ENCODE data around the gene FARS2. TPM values are rescaled to one million over a fixed set of nuclear protein-coding genes. Genes with fewer than 3 reads are reported as not detected.

FARS2 gene
- total and polyA plus RNA-seq, 5 donors: 13.9 to 19.6 (median 16.7) TPM

DNA sequence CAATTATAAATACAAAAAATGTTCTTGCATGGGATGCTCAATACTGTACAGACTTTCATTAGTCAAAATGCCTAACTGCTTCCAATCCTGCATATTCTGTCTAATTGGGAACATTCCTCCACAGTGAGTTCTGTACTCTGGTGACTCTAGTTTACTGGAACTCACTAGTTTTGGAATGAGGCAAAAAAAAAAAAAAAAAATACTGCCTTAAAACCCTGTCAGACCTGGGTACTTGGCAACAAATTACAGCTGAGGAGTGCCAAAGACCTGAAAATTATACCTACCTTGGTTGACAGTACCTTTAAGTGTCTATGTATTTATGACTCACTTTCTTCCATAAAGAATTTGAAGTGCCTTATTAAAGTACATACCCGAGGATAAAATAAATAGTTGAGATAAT lies 276.7 kb downstream of the FARS2 start:
- ATAC-seq (no peak), DNase-seq (no peak)
- H3K27me3 ChIP-seq (ENCODE audit: control insufficient read depth, insufficient read depth): no peaks in the 10 kb centered on the region
- no peaks in the 10 kb centered on the region for H3K9me3 ChIP-seq (ENCODE audit: control insufficient read depth, low read length)
- H3K4me3 ChIP-seq (ENCODE audit: low read length): no peak overlapping the region
- intact Hi-C loops (cut with DNase I): no loop called here
- 40% methylated on average over 1 of the region's 1 CpG for WGBS
- no peak overlapping the region for H3K27ac ChIP-seq (ENCODE audit: low read length)
- H3K4me1 ChIP-seq (ENCODE audit: control insufficient read depth, insufficient read depth, low read length): no peaks in the 10 kb centered on the region

DNA sequence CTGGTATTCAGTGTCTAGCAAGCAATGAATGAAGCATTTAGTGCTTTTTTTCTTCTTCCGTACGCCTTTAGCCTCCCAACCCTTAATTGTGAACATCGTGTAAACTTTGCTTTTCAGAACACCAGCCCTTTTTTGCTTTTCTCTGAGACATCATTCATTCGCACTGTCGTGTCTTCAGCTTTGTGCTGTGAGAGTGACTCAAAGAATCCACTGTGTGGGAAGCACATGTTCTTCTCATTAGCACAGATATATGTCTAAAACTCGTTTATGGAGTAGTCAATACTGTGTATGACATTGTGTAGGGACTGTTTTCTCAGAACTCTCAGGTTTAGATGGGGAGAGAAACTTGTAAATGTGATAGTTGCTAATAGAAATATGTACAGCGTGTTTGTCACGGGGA lies 279.1 kb downstream of the FARS2 start:
- ATAC-seq: no peak
- DNase-seq: no peak
- Histone ChIP-seq H3K4me1 (ENCODE audit: control insufficient read depth, insufficient read depth, low read length) (no peaks in the 10 kb centered on the region), H3K27me3 (ENCODE audit: control insufficient read depth, insufficient read depth) (no peaks in the 10 kb centered on the region), H3K9me3 (ENCODE audit: control insufficient read depth, low read length) (no peaks in the 10 kb centered on the region), H3K4me3 (ENCODE audit: low read length) (no peak overlapping the region), H3K27ac (ENCODE audit: low read length) (no peak overlapping the region)
- intact Hi-C loops (cut with DNase I): no loop called here
- 91% methylated on average over 8 of the region's 8 CpGs for WGBS

GRCh38 chr6:5541025-5541424 lies 279.7 kb downstream of the FARS2 start:
- intact Hi-C loops (cut with DNase I): no loop called here
- no peak for DNase-seq
- Histone ChIP-seq H3K9me3 (ENCODE audit: control insufficient read depth, low read length) (no peaks in the 10 kb centered on the region), H3K4me1 (ENCODE audit: control insufficient read depth, insufficient read depth, low read length) (no peaks in the 10 kb centered on the region), H3K27me3 (ENCODE audit: control insufficient read depth, insufficient read depth) (no peaks in the 10 kb centered on the region), H3K27ac (ENCODE audit: low read length) (no peak overlapping the region), H3K4me3 (ENCODE audit: low read length) (no peak overlapping the region)
- 82% methylated on average over 3 of the region's 3 CpGs for WGBS
- ATAC-seq: no peak

DNA sequence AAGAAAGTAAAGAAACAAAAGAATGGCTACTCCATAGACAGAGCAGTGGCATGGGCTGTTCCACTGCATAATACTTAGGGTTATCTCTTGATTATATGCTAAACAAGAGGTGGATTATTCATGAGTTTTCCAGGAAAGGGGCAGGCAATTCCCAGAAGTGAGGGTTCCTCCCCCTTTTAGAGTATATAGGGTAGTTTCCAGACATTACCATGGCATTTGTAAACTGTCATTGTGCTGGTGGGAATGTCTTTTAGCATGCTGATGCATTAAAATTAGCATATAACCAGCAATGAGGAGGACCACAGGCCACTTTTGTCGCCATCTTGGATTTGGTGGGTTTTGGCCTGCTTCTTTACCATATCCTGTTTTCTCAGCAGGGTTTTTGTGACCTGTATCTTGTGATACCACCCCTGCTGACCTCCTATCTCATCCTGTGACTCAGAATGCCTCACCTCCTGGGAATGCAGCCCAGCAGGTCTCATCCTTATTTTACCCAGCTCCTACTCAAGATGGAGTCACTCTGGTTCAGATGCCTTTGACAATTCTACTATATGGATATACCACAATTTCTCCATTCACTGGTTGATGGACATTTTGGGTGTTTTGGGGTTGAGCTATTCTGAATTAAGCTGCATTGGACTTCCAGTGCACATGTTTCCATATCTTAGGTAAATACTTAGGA lies 280.6 kb downstream of the FARS2 start:
- intact Hi-C loops (cut with DNase I): no loop called here
- H3K4me3 ChIP-seq (ENCODE audit: low read length): no peak overlapping the region
- DNase-seq (no peak), ATAC-seq (no peak)
- 100% methylated on average over 1 of the region's 1 CpG for WGBS
- no peak overlapping the region for H3K27ac ChIP-seq (ENCODE audit: low read length)
- no peaks in the 10 kb centered on the region for H3K9me3 ChIP-seq (ENCODE audit: control insufficient read depth, low read length)
- no peaks in the 10 kb centered on the region for H3K27me3 ChIP-seq (ENCODE audit: control insufficient read depth, insufficient read depth)
- no peaks in the 10 kb centered on the region for H3K4me1 ChIP-seq (ENCODE audit: control insufficient read depth, insufficient read depth, low read length)

DNA sequence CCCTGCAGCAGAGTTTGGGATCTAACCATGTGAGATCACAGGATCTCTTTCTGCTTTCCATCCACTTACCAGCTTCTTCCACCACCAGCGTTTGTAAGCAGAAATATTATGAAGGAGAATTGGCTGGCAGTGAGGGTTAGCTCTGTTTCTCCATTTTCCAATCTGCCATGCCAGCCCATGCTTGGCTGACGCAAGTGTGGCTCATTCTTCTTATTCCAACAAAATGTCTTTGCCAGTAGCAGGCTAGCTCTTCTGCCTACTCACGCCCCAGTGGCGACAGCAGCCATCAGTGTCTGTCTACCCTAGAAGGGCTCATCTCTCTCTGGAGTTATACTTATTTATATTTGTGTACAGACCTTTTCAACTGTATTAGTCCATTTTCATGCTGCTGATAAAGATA lies 286.2 kb downstream of the FARS2 start:
- intact Hi-C loops (cut with DNase I): no loop called here
- H3K9me3 ChIP-seq (ENCODE audit: control insufficient read depth, low read length): no peaks in the 10 kb centered on the region
- ATAC-seq: no peak
- H3K4me3 ChIP-seq (ENCODE audit: low read length): no peak overlapping the region
- DNase-seq: no peak
- WGBS: 97% methylated on average over 4 of the region's 4 CpGs
- no peaks in the 10 kb centered on the region for H3K27me3 ChIP-seq (ENCODE audit: control insufficient read depth, insufficient read depth)
- no peaks in the 10 kb centered on the region for H3K4me1 ChIP-seq (ENCODE audit: control insufficient read depth, insufficient read depth, low read length)
- no peak overlapping the region for H3K27ac ChIP-seq (ENCODE audit: low read length)

GRCh38 chr6:5550631-5551030 lies 289.3 kb downstream of the FARS2 start:
- WGBS: 91% methylated on average over 1 of the region's 1 CpG

GRCh38 chr6:5552243-5552642 lies 290.9 kb downstream of the FARS2 start:
- Histone ChIP-seq H3K4me3 (ENCODE audit: low read length) (no peak overlapping the region), H3K4me1 (ENCODE audit: control insufficient read depth, insufficient read depth, low read length) (no peaks in the 10 kb centered on the region), H3K27me3 (ENCODE audit: control insufficient read depth, insufficient read depth) (no peaks in the 10 kb centered on the region), H3K27ac (ENCODE audit: low read length) (no peak overlapping the region), H3K9me3 (ENCODE audit: control insufficient read depth, low read length) (no peaks in the 10 kb centered on the region)
- DNase-seq (no peak), ATAC-seq (no peak)
- intact Hi-C loops (cut with DNase I): no loop called here
- WGBS: 92% methylated on average over 2 of the region's 2 CpGs

More at GRCh38 chr6:5550631-5551030, 289.3 kb downstream of the FARS2 start:
- H3K4me1 ChIP-seq (ENCODE audit: control insufficient read depth, insufficient read depth, low read length): no peaks in the 10 kb centered on the region
- H3K27ac ChIP-seq (ENCODE audit: low read length): no peak overlapping the region
- no peaks in the 10 kb centered on the region for H3K9me3 ChIP-seq (ENCODE audit: control insufficient read depth, low read length)
- ATAC-seq (no peak), DNase-seq (no peak)
- no peak overlapping the region for H3K4me3 ChIP-seq (ENCODE audit: low read length)
- H3K27me3 ChIP-seq (ENCODE audit: control insufficient read depth, insufficient read depth): no peaks in the 10 kb centered on the region
- intact Hi-C loops (cut with DNase I): no loop called here

- intact Hi-C loops (cut with DNase I): no loop called here
- H3K27me3 ChIP-seq (ENCODE audit: control insufficient read depth, insufficient read depth): no peaks in the 10 kb centered on the region
- no peak overlapping the region for H3K27ac ChIP-seq (ENCODE audit: low read length)
- no peak overlapping the region for H3K4me3 ChIP-seq (ENCODE audit: low read length)
- DNase-seq (no peak), ATAC-seq (no peak)
- 71% methylated on average over 4 of the region's 4 CpGs for WGBS
- H3K9me3 ChIP-seq (ENCODE audit: control insufficient read depth, low read length): no peaks in the 10 kb centered on the region
- H3K4me1 ChIP-seq (ENCODE audit: control insufficient read depth, insufficient read depth, low read length): no peaks in the 10 kb centered on the region
Observed at GRCh38 chr6:5553767-5554166, 292.5 kb downstream of the FARS2 start.

DNA sequence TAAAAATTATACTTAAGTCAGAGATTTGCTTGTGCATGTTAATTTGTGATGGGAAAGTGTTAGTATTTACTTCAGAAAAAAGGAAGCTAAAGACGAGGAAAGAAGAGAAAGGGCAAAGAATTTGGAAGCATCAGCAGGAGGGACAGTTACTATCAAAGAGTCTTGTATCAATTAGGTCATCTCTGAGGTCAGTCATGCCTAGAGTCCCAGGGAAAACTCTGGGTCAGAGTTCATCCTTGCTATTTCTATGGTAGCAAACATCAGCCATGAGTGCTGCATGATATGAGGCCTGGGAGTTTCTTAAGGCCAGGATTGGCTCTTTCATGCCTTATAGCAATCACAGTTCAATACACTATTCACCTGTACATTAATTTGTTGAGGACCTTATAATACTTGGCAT lies 292.9 kb downstream of the FARS2 start:
- no peaks in the 10 kb centered on the region for H3K4me1 ChIP-seq (ENCODE audit: control insufficient read depth, insufficient read depth, low read length)
- no peak overlapping the region for H3K4me3 ChIP-seq (ENCODE audit: low read length)
- ATAC-seq: no peak
- WGBS: 85% methylated on average over 1 of the region's 1 CpG
- intact Hi-C loops (cut with DNase I): no loop called here
- H3K27me3 ChIP-seq (ENCODE audit: control insufficient read depth, insufficient read depth): no peaks in the 10 kb centered on the region
- no peaks in the 10 kb centered on the region for H3K9me3 ChIP-seq (ENCODE audit: control insufficient read depth, low read length)
- DNase-seq: no peak
- no peak overlapping the region for H3K27ac ChIP-seq (ENCODE audit: low read length)

- no peaks in the 10 kb centered on the region for H3K4me1 ChIP-seq (ENCODE audit: control insufficient read depth, insufficient read depth, low read length)
- intact Hi-C loops (cut with DNase I): no loop called here
- H3K27me3 ChIP-seq (ENCODE audit: control insufficient read depth, insufficient read depth): no peaks in the 10 kb centered on the region
- no peak overlapping the region for H3K27ac ChIP-seq (ENCODE audit: low read length)
- no peak overlapping the region for H3K4me3 ChIP-seq (ENCODE audit: low read length)
- 96% methylated on average over 7 of the region's 7 CpGs for WGBS
- DNase-seq: no peak
- no peaks in the 10 kb centered on the region for H3K9me3 ChIP-seq (ENCODE audit: control insufficient read depth, low read length)
- ATAC-seq: no peak
Observed at GRCh38 chr6:5556011-5556410, 294.7 kb downstream of the FARS2 start.

DNA sequence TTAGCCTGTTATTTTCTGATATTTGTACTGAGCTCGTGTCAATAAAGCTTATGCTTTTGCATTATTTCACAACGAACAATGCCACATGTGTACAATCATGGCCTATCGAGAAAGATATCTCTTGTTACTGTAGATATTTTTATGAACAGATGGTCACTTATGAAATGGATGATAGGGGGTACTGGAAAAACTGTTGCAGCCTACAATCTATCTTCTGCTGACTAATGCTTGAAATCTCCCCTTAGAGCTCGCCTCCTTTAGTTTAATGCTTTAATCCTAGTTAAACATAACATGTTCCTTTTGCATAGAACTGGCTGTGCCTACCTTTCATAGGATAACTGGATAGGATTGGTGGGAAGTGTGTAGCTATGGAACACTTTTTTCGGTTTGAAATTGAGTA lies 296.2 kb downstream of the FARS2 start:
- Histone ChIP-seq H3K4me3 (ENCODE audit: low read length) (no peak overlapping the region), H3K27ac (ENCODE audit: low read length) (no peak overlapping the region), H3K27me3 (ENCODE audit: control insufficient read depth, insufficient read depth) (no peaks in the 10 kb centered on the region), H3K9me3 (ENCODE audit: control insufficient read depth, low read length) (no peaks in the 10 kb centered on the region), H3K4me1 (ENCODE audit: control insufficient read depth, insufficient read depth, low read length) (no peaks in the 10 kb centered on the region)
- WGBS: 85% methylated on average over 5 of the region's 5 CpGs
- intact Hi-C loops (cut with DNase I): no loop called here
- no peak for ATAC-seq
- no peak for DNase-seq

DNA sequence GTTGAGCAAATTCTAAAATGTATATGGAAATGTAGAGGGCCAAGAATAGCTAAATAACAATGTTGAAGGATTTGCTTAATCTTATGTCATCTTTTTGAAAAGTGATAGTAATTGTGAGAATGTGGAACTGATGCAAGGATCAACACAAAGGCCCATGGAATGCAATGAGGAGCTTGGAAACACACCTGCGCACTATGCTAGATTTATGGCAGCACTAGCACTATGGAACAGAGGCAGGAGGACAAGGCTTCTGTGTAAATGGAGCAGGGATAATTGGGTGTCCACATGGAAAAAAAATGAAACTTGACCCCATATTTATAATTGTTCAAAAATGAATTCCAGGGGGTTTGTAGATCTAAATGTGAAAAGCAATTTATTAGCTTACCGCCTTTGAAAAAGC lies 298.3 kb downstream of the FARS2 start:
- Histone ChIP-seq H3K9me3 (ENCODE audit: control insufficient read depth, low read length) (no peaks in the 10 kb centered on the region), H3K27ac (ENCODE audit: low read length) (no peak overlapping the region), H3K27me3 (ENCODE audit: control insufficient read depth, insufficient read depth) (no peaks in the 10 kb centered on the region), H3K4me3 (ENCODE audit: low read length) (no peak overlapping the region), H3K4me1 (ENCODE audit: control insufficient read depth, insufficient read depth, low read length) (no peaks in the 10 kb centered on the region)
- WGBS: 96% methylated on average over 2 of the region's 2 CpGs
- intact Hi-C loops (cut with DNase I): no loop called here
- ATAC-seq (no peak), DNase-seq (no peak)

Measured in right cardiac atrium (tissue), 5 donors.